Stromal cell of bone marrow (primary cell): ENCODE data around the gene USP24.

Source experiments
- DNase-seq: peaks from one replicate; pipeline ENCODE4 v3.0.0-alpha.2; 2012; ENCODE audit warnings: low read depth

The USP24 gene

DNA sequence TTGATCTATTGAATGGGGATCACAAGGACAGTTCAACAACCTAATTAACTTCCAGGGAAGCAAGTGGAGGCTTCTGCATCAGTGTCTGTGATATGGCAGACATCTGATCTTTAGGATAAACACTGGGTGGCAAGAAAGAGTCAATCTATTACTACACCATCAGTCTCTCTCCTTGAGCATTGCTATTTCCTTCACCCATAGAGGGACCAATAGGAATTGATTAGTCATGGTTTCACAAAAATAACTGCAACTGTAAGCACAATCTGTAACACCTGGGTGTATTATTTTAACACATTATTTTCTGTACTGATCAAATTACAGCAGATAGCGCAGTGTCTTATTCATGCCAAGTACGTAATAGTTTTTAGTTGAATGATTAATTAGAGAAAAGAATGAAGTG lies 50.3 kb downstream of the USP24 start:
- DNase-seq = no peak

DNA sequence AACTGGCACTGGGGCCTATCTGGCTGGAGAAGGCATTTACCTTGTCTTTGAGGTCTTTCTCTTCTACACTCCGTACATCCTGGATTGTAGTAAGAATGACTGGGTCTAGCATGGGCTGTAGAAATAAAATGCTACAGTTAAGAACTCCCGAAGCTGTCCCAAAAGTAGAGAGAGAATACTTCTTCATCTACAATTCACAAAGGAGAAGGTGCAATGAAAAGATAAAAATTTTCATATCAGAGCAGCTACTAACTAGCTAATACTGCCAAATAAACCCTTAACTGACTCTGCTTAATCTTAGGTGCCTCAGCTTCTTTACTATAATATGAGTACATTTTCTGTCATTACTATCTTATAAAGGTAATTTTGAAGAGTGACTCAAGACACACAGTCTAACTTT lies 55.6 kb downstream of the USP24 start:
- DNase-seq = no peak

DNA sequence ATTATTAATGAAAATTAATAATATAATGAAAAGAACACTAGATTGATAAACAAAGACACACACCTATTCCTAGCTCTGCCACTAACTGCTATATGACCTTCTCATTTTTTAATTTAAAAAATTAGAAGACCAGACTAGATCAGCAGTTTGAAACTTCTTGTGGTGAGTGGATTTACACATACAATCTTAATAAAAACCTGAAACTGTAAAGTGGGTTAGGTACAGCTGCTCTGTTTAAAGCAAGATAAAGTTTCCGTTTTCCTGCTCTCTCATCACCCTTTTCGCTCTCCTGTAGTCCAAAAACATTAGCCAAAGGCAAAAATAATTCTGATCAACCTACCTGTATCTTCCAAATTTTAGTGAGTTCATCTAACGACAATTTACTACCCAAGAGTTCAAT lies 58.6 kb downstream of the USP24 start:
- no peak for DNase-seq

DNA sequence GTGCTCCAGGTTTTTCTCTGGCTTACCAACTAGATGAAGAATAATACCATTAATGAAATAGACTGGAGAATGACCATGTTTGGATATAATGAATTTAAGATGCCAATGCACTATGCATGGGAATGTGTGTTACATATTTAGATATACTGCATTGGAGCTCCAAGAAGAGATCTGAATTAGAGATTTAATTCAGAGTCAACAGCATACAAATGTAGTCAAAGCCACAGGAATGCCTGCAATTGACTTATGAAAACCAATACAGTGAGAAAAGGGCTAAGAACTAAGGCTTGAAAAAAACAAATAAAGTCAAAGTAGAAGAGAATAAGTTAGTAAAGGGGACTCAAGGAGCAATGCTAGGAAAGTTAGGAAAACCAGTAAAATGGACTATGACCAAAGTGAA lies 59.1 kb downstream of the USP24 start:
- no peak for DNase-seq

DNA sequence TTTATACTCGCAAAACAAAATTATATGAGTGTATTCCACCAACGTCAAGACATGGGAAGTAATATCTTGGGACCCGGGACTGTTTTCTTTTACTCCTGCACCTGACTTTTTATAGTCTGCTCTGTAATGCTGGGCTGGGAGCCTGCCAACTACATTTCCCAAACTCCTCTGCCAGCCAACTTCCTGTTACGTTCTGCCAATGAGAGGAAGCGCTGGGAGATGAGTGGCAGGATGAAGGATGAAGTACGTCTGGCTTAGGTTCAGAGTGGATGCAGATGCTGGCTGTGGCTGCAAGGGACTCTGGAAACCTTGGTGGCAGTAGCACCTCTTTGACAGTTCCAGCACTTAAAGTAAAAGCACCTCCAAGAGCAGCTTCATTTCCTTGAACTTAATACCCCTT lies 59.6 kb downstream of the USP24 start:
- DNase-seq = no peak

DNA sequence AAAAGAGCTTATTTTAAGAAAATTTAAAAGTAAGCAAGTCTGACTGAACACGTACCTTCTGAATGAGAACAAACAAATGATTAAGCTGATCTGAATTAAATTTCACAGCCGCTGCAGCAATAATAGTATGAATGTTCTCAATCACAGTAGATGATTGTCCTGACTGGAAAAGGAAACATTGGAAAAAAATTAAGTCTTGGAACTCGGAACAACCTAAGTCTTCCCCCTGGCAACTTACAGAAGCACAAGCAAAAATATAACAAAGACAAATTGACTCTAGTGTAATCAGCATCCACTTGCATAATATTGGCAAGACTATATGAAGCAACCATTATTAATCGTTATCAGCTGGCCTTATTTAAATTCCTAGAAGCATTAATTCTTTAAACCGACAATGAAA lies 60.5 kb downstream of the USP24 start:
- DNase-seq = no peak

DNA sequence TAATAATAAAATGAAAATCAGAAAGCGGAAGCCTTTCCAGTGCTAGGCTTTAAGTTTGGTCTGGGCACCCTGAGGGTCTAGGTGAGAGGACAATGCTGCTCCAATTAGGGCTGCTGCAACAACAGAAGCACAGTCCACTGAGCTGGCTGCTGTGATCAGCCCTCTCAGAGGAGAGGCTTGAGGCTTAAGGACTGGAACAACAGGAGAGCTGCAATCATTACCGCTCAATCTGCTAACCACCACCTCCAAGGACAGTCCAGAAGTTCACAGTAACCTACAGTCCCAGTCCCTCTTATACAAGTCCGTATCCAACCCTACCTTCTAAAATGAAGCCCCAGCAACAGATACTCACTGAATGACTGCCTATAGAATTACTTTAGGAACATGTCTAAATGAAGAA lies 62.1 kb downstream of the USP24 start:
- no peak for DNase-seq

DNA sequence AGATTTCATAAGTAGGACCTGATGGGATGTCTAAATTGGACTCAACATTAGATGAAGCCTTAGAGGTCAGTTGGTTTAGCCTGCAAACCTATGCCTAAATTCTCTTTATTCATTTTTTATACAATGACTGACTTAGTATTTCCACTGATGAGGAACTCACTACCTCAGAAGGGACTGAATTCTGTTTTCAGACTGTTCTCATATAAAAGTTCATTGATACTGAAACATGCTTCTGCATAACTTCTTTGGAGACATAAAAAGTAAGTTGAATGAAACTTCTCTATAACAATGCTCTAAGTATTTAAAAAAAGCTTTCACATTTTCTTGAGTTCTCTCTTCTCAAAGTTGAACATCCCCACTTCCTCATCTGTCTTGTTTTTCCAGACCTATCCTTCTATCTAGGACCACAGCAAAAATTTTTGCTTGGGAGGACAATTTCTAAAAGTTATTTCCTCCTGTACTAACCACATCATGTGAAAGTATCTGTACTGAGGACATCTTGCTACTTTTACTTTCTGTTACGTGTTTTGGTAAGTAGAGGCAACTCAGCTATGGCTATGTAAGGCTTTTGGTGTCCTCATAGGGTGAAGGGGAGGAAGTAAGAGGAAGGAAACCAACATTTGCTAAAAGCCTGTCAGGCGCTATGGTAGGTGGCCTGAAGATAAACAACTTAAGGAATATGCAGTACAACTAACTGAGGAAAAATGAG lies 64.1 kb downstream of the USP24 start:
- no peak for DNase-seq

DNA sequence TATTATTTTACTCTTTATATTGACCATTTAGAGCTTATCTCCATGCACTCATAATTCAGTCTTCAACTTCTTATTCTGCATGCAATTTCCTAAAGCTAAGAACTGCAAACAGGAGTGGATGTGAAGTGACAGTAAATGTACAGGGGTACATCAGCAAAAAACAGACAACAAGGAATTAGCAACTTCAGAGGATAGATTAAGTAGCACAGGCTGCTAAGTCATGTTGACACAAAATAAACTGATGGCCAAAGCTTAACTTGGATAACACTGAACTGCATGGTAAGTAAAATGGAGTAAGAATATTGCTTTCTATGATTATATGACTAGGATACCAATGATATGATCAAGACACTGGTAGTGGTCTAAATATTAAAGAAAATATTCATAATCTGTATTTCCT lies 66.5 kb downstream of the USP24 start:
- no peak for DNase-seq

DNA sequence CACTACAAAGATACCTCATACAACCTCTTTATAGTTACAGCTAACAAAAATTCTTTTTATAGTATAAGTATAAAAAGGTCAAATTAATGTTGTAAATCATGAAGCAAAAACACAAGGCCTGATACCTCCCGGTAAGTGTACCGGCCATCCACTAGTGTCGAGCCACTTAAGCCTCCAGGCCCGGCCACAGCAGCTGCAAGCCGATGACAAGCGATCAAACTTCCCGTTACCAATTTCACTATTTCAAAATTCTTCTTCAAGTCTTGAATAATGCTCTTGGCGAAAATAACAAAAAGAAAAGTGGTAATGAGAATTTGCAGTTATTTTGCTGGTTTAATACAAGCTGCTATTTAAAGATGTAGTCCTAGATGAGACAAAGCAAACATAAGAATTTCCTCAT lies 67.6 kb downstream of the USP24 start:
- DNase-seq = no peak

DNA sequence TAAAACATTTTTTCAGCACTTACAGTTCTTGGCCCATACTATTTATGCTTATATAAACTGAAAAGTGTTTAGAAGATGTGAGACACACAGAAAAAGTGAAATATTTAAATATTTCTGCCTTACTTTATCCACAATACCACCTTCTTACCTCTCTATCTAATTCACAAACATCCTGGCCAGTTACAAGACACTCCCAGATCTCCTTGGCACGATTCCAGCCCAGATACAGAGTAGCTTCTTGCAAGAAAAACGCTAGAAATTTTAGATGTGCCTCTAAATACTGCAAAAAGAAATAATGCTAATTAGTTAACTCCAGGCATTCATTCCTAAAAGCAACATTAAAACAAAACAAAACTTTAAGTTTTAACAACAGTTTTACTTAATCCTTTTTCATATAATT lies 68.4 kb downstream of the USP24 start:
- no peak for DNase-seq

DNA sequence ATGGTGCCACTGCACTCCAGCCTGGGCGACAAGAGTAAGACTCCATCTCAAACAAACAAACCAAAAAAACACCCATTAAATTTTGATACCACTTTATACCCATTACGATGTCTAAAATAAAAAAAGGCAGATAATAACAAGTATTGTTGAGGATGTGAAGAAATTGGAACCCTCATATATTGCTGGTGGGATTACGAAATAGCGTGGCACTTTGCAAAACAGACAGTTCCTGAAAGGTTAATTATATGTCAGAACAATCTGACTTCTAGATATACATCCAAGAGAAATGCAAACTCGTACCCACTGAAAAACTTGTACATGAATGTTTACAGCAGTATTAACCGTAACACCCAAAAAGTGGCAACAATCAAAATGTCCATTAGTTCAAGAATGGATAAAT lies 70.3 kb downstream of the USP24 start:
- no peak for DNase-seq

DNA sequence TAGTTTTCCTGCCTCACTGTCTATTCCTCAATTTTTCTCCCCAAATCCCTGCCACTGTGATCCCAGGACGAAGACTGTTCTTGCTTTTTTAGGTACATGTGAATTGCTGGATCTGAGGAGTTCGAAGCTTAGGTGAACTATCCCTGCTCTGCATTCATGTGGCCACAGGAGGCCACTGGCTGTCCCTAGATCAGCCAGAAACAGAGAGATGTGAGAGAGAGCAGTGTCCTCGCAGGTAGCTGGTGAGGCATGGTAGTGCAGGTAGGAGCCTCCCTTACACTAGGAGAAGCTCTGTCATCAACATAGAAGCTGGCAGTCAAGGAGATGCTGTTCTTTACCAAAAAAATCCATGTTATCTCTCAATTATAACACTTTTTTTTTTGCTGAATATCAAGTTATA lies 71.5 kb downstream of the USP24 start:
- no peak for DNase-seq

DNA sequence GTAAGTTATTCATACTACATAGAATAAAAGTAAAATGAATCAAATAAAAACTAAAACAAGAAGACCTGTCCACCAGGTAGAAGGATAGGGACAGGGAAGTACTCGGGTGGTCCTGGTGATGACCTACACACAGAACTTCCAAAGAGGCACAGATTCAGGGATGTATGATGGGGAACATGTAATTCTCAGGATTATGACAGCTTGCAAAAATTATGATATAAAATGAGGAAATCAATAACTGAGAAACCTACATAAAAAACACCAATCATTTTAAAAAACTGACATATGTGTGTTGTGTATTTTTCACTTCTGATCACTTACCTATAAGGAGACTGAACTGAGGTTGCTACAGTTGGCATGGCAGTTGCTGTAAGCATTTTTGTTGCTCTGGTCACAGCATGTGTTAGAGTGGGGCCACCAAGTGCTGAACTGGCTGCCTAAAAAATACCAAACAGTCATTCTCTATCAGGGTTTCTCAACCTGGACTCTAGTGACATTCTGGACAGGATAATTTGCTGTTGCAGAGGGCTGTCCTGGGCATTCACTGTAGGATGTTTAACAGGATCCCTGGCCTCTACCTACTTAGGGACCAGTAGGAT lies 73.8 kb downstream of the USP24 start:
- DNase-seq = no peak

DNA sequence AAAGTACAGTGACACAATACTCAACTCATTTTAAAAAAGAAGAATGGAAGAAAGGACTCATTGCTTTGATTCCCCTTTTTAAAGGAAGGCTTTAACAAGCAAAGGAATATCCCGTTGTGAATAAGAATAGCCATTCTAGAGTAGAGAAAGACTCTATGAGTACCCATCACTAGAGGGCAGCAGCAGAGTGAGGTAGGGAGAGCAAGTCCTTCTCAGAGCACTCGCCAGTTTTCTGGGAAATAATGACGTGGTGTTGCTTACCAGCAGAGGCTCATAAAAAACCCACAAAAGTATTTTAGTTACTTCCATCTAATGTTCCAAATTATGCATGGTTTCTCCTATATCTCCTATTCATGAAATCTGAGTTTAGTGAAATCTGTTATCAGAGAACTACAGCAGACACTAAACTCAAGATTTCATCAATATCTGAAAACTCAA lies 74.6 kb downstream of the USP24 start:
- peak; percentile 92 for DNase-seq

DNA sequence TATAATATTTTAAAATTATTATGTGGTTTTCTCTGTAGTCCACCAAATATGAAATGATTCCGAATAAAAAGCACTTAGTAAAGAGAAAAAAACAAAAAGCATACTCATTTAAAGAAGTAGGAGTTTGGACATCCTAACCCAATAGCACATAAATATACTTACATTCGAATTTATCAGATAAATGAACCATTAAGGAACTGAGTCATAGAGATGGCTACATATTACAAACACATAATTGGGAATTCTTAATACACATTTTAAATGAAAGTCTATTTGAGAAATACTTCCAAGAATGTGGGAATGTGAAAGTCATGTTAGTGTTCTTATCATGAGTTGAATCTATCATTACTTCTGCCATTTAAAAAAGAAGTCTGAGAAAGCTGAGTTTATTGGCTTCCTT lies 75.0 kb downstream of the USP24 start:
- no peak for DNase-seq

DNA sequence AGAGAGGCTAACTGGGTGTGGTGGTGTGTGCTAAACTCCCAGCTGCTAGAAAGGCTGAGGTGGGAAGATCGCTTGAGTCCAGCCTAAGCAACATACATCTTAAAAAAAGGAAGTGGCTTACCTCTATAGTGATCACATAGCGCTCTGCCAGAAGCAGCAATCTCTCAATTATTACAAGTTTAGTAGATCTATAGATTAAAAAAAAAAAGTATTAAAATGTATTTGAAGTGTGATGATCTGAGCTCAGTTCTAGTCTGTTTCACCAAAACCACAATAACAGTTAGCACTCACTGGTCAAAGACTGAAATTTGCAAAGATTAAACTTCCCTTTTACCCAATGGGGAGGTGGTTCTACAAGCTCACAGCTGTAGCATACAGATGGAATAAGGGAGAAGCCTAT lies 76.3 kb downstream of the USP24 start:
- DNase-seq = no peak

DNA sequence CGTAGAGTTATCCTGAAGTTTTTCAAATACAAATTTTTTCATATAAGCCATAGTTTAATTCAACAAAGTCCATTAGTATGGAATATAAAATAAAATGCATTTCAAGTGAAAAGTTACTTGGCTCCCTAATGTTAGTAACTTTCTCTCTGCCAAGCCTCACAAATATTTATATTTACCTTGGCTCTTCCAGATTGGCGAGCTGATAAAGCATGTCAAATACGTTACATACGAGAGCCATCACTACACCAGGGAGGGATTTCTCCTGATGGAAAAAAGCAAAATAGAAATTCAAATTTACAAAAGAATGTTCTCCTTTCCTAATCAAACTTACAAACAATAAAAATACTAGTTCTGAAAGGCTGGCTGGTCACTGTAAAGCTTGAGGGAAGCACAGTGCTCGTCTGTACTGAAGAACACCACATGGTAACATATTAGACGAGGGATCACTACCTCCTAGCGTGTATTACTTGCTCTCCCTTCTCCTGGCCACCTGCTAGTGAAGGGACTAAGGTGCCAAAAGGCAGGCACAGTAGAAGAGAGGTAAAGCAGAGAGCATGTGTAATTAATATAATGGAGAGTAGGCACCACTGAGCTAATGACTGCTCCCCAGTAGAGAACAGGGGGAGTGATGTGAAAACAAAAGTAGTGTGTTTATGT lies 80.9 kb downstream of the USP24 start:
- DNase-seq = no peak

DNA sequence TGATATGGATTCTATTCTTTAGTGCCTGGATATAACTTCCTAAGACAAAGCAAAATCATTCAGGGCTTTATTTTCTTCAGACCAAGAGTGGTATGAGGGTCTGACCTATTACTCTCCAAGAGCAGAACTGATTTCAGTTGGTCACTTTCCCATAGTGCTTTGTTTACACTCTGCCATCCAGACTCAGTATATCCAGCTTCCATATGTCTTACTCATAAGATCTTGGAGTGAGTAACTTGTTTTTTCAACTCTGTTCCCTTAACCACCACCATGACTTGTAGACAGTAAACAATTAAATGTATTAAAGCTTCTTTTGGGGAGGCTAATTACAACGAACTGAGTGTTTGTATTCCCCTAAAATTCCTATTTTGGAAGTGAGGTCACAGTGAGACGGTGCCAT lies 83.4 kb downstream of the USP24 start:
- no peak for DNase-seq

DNA sequence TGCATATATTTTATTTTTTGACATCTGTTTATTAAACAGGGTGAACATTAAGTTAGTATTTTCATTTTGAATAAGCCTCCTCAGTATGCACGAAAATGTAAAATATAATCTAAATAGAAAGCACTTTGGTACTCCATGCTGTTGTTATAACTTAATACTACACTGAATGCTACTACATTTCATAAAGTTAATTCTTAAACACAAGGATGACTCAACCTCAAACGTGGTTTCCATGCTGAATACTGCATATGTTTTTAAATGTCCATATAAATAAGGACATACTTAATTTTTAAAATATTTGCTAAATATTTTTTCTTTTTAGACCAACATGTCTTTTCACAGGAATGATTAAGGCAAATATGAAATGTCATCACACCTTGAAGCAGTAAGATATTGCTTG lies 83.9 kb downstream of the USP24 start:
- no peak for DNase-seq

DNA sequence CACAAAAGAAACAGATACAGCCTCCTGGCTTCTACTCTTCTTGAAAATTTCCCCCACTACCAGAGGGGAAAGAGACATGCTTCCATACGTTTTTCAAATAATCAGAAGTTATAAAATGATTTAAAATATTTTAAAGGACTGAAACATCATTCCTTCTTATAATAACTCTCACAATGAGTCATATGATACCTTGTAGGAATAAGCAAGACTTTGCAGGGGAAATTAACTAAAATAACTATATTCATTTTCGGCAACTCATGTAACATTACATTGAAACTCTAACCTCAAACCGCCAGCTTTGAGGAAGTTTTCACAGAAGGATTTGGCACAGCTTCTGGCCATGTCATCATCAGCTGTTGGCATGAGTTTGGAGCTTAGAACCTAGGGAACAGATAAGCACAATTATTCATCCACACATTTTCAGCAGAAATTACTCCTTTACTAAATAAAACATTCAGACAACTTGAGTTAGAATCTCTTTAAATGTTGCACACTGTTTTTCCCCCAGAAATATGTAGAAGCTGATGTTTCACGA lies 85.9 kb downstream of the USP24 start:
- peak; percentile 91 for DNase-seq

DNA sequence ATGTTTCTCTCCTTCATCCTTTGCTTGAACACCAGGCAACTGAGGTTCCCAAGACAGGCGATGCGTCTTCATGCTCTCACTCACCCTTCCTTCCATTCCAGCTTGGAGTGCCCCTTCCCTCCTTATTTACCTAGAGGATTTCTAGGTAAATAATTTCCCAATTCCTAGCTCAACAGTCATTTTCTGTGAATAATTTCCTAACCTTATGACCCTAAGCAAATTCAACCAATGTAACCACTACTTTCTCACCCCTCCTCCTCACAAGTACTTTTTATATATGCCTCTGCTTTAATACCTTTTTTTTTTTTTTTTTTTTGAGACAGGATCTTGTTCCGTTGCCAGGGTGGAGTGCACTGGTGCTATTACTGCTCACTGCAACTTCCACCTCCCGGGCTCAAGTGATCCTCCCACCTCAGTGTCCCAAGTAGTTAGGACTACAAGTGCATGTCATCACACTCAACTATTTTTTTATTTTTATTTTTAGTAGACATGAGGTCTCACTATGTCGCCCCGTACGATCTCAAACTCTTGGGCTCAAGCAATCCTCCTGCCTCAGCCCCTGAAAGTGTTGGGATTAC lies 86.7 kb downstream of the USP24 start:
- DNase-seq = no peak

DNA sequence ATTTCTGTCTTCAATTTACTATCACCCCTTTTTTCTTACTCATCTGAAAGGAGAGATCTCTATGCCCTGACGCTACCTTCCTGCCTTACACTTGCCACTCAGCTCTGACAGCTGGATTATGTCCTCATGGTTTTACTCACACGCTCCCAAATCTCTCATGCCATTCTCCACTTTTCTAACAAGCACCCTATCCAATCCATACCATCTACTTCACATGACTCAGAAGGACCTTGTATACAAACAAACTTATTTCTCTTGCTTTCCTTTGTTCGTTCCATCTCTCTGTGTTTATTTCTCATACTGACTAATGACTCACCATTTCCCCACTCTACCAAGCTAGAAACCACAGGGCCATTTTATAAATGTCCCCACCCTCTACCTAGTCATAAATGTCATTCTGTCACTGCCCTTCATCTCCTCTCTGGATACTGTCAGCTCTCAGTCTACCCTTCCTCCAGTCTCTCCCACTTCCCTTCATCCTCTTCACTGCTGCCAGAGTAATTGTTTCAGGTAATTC lies 87.3 kb downstream of the USP24 start:
- no peak for DNase-seq
